Upper lobe of left lung (tissue), 4 donors: ENCODE measurements around the gene ZNF597.

Source experiments
- CTCF ChIP-seq, 6 experiments: fragments of 450-650 bp in 4 of 6; fragments of 200-600 bp in 2 of 6; sonication (generic) in 2 of 6; IDR thresholded peaks; one replicate each; pipeline ENCODE4 v1.5.1; 2016 to 2019; ENCODE audit warnings: antibody characterized with exemption in 6 of 6
- POLR2A ChIP-seq, 4 donors: fragments of 450-650 bp; IDR thresholded peaks; one replicate each; pipeline ENCODE4 v1.5.1; 2016 to 2017; ENCODE audit warnings: antibody characterized with exemption in 4 of 4, mild to moderate bottlenecking in 2 of 4
- POLR2AphosphoS5 ChIP-seq, 2 donors: sonication (generic); formaldehyde crosslinking; IDR thresholded peaks; one replicate each; pipeline ENCODE4 v1.5.1; 2017; ENCODE audit warnings: antibody characterized with exemption in 2 of 2

- TF ChIP-seq CTCF (IDR thresholded peaks at IDR 0.05) = no peak
- TF ChIP-seq POLR2A (IDR thresholded peaks at IDR 0.05) = no peak
- TF ChIP-seq POLR2AphosphoS5 (IDR thresholded peaks at IDR 0.05) = no peak
Measured at GRCh38 chr16:3475604-3476375, 32.5 kb upstream of the ZNF597 start.
